ENCODE results near the gene ZBTB16.

ZBTB16 gene

GRCh38 chr11:114051558-114051957, 8.0 kb upstream of the ZBTB16 start:
- H3K27me3 ChIP-seq (ENCODE audit: low read depth), result peaks cover 9% of the 10 kb centered on the region
- no peak for DNase-seq (ENCODE audit: low spot score in 2 of 2)
- H3K4me1 ChIP-seq, result no peaks in the 10 kb centered on the region
- H3K4me3 ChIP-seq, result no peak overlapping the region
- H3K9me3 ChIP-seq, result no peaks in the 10 kb centered on the region
- in situ Hi-C loops (cut with MboI; ENCODE audit: low sequenced_read_pairs), result no loop called here
- H3K36me3 ChIP-seq (replicated peaks), result no peaks in the 10 kb centered on the region

DNA sequence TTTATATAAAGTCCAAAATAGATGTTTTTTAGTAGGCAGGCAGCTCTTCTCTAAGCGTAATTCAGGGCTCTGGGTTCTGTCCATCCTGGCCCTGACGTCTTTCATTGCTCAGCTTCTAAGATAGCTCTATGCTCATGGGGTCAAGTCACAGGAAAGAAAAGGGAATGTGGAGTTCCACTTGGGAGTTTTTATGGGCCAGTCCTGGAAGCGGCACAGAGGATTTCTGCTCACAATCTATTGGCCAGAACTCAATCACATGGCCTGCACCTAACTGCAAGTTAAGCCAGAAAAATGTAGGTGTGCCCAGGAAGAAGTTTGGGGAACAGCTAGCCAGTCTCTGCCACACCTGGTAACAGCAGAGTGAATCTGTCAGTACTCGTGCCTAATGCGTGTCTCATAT, 7.4 kb upstream of the ZBTB16 start:
- no peak for DNase-seq (ENCODE audit: low spot score in 2 of 2)
- peaks cover 15% of the 10 kb centered on the region for H3K27me3 ChIP-seq (ENCODE audit: low read depth)
- H3K4me1 ChIP-seq, result no peaks in the 10 kb centered on the region
- no peak overlapping the region for H3K4me3 ChIP-seq
- in situ Hi-C loops (cut with MboI; ENCODE audit: low sequenced_read_pairs), result no loop called here
- no peaks in the 10 kb centered on the region for H3K9me3 ChIP-seq
- no peaks in the 10 kb centered on the region for H3K36me3 ChIP-seq (replicated peaks)

GRCh38 chr11:114053406-114053805, 6.1 kb upstream of the ZBTB16 start:
- no peak for DNase-seq (ENCODE audit: low spot score in 2 of 2)
- no peak overlapping the region for H3K4me3 ChIP-seq
- no peaks in the 10 kb centered on the region for H3K4me1 ChIP-seq
- no peaks in the 10 kb centered on the region for H3K9me3 ChIP-seq
- in situ Hi-C loops (cut with MboI; ENCODE audit: low sequenced_read_pairs), result no loop called here
- H3K36me3 ChIP-seq (replicated peaks), result no peaks in the 10 kb centered on the region
- H3K27me3 ChIP-seq (ENCODE audit: low read depth), result peaks cover 27% of the 10 kb centered on the region

GRCh38 chr11:114054806-114055205, 4.7 kb upstream of the ZBTB16 start:
- H3K36me3 ChIP-seq (replicated peaks), result no peaks in the 10 kb centered on the region
- H3K4me1 ChIP-seq, result no peaks in the 10 kb centered on the region
- in situ Hi-C loops (cut with MboI; ENCODE audit: low sequenced_read_pairs), result no loop called here
- no peaks in the 10 kb centered on the region for H3K9me3 ChIP-seq
- DNase-seq (ENCODE audit: low spot score in 2 of 2), result no peak
- H3K27me3 ChIP-seq (ENCODE audit: low read depth), result peaks cover 39% of the 10 kb centered on the region
- no peak overlapping the region for H3K4me3 ChIP-seq

DNA sequence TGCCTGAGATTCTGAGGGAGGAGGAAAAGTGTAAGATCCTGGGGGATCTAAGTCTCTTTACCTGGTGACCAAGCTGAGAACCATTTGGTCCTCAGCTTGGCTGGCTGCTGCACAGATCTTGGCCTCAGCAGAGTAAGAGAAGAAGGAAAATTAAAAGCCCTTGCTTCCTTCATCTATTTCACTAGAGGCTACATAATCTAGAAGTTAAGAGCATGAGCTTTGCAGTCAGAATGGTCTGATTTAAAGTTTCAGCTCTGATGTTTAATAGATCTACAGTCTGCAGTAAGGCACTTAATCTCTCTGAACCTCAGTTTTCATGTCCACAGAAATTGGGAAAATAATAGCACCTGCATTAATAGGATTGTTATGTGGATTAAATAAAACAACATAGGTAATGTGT, 3.1 kb upstream of the ZBTB16 start:
- Histone ChIP-seq H3K9me3 (no peaks in the 10 kb centered on the region), H3K4me3 (no peak overlapping the region), H3K4me1 (no peaks in the 10 kb centered on the region), H3K27me3 (ENCODE audit: low read depth) (peaks cover 55% of the 10 kb centered on the region), H3K36me3 (replicated peaks) (no peaks in the 10 kb centered on the region)
- in situ Hi-C loops (cut with MboI; ENCODE audit: low sequenced_read_pairs), result no loop called here
- no peak for DNase-seq (ENCODE audit: low spot score in 2 of 2)

GRCh38 chr11:114057147-114057546, 2.4 kb upstream of the ZBTB16 start:
- Histone ChIP-seq H3K27me3 (ENCODE audit: low read depth) (peaks cover 62% of the 10 kb centered on the region), H3K9me3 (no peaks in the 10 kb centered on the region), H3K4me3 (no peak overlapping the region), H3K4me1 (no peaks in the 10 kb centered on the region), H3K36me3 (replicated peaks) (no peaks in the 10 kb centered on the region)
- no peak for DNase-seq (ENCODE audit: low spot score in 2 of 2)
- in situ Hi-C loops (cut with MboI; ENCODE audit: low sequenced_read_pairs), result no loop called here

- DNase-seq (ENCODE audit: low spot score in 2 of 2), result no peak
These were observed 1.9 kb upstream of the ZBTB16 start for GRCh38 chr11:114057605-114058004.

GRCh38 chr11:114058026-114058706, 1.3 kb upstream of the ZBTB16 start:
- peaks cover 70% of the 10 kb centered on the region for H3K27me3 ChIP-seq (ENCODE audit: low read depth)
- no peaks in the 10 kb centered on the region for H3K9me3 ChIP-seq
- H3K4me3 ChIP-seq, result no peak overlapping the region
- DNase-seq (ENCODE audit: low spot score in 2 of 2), result no peak
- no peaks in the 10 kb centered on the region for H3K4me1 ChIP-seq
- no peaks in the 10 kb centered on the region for H3K36me3 ChIP-seq (replicated peaks)
- in situ Hi-C loops (cut with MboI; ENCODE audit: low sequenced_read_pairs), result no loop called here

More at GRCh38 chr11:114057605-114058004, 1.9 kb upstream of the ZBTB16 start:
- H3K4me1 ChIP-seq, result no peaks in the 10 kb centered on the region
- H3K27me3 ChIP-seq (ENCODE audit: low read depth), result peaks cover 66% of the 10 kb centered on the region
- H3K36me3 ChIP-seq (replicated peaks), result no peaks in the 10 kb centered on the region
- no peak overlapping the region for H3K4me3 ChIP-seq
- no peaks in the 10 kb centered on the region for H3K9me3 ChIP-seq
- in situ Hi-C loops (cut with MboI; ENCODE audit: low sequenced_read_pairs), result no loop called here

GRCh38 chr11:114058871-114059277, 637 bp upstream of the ZBTB16 start:
- in situ Hi-C loops (cut with MboI; ENCODE audit: low sequenced_read_pairs), result no loop called here
- Histone ChIP-seq H3K36me3 (replicated peaks) (no peaks in the 10 kb centered on the region), H3K4me1 (no peaks in the 10 kb centered on the region), H3K9me3 (no peaks in the 10 kb centered on the region), H3K27me3 (ENCODE audit: low read depth) (peaks cover 67% of the 10 kb centered on the region), H3K4me3 (no peak overlapping the region)
- DNase-seq (ENCODE audit: low spot score in 2 of 2), result no peak

GRCh38 chr11:114059984-114060391, 477 bp downstream of the ZBTB16 start:
- Histone ChIP-seq H3K4me1 (no peaks in the 10 kb centered on the region), H3K27me3 (ENCODE audit: low read depth) (peaks cover 67% of the 10 kb centered on the region), H3K36me3 (replicated peaks) (no peaks in the 10 kb centered on the region), H3K9me3 (no peaks in the 10 kb centered on the region), H3K4me3 (no peak overlapping the region; the same call in 1 of the 2 replicates)
- in situ Hi-C loops (cut with MboI; ENCODE audit: low sequenced_read_pairs), result no loop called here
- no peak for DNase-seq (ENCODE audit: low spot score in 2 of 2)

- peaks cover 67% of the 10 kb centered on the region for H3K27me3 ChIP-seq (ENCODE audit: low read depth)
- peak overlapping the region; percentile 14 for H3K4me3 ChIP-seq
- no peaks in the 10 kb centered on the region for H3K4me1 ChIP-seq
- peak in 1 of 2 experiments; percentile 23 for DNase-seq (ENCODE audit: low spot score in 2 of 2)
- in situ Hi-C loops (cut with MboI; ENCODE audit: low sequenced_read_pairs), result no loop called here
- H3K9me3 ChIP-seq, result no peaks in the 10 kb centered on the region
- no peaks in the 10 kb centered on the region for H3K36me3 ChIP-seq (replicated peaks)
These were observed 1.0 kb downstream of the ZBTB16 start for GRCh38 chr11:114060392-114061047.

GRCh38 chr11:114061048-114061680, 1.7 kb downstream of the ZBTB16 start:
- peaks cover 62% of the 10 kb centered on the region for H3K27me3 ChIP-seq (ENCODE audit: low read depth)
- no peaks in the 10 kb centered on the region for H3K36me3 ChIP-seq (replicated peaks)
- H3K9me3 ChIP-seq, result no peaks in the 10 kb centered on the region
- DNase-seq (ENCODE audit: low spot score in 2 of 2), result no peak
- peak overlapping the region; percentile 14 for H3K4me3 ChIP-seq
- no peaks in the 10 kb centered on the region for H3K4me1 ChIP-seq
- in situ Hi-C loops (cut with MboI; ENCODE audit: low sequenced_read_pairs), result no loop called here

DNA sequence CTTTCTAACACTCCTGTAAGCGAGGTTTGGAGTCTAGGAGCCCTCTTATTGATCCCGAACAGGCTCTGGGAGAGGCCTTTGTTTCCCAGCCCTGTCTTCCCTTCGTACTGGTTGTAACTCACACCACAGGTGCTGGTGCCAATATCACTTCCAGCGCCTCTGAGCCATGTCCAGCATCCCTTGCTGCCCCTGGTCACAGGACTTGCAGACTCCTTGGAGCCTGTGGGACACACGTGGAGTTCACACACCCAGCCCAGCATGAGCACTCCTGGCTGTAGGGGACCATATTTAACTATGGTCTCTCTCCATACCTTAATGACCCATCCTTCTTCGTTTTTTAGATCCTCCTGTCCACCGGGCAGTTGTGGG, 2.2 kb downstream of the ZBTB16 start:
- H3K4me1 ChIP-seq, result no peaks in the 10 kb centered on the region
- no peaks in the 10 kb centered on the region for H3K9me3 ChIP-seq
- peaks cover 60% of the 10 kb centered on the region for H3K27me3 ChIP-seq (ENCODE audit: low read depth)
- no peak for DNase-seq (ENCODE audit: low spot score in 2 of 2)
- no peak overlapping the region for H3K4me3 ChIP-seq
- in situ Hi-C loops (cut with MboI; ENCODE audit: low sequenced_read_pairs), result no loop called here
- H3K36me3 ChIP-seq (replicated peaks), result no peaks in the 10 kb centered on the region

GRCh38 chr11:114062272-114062671, 2.8 kb downstream of the ZBTB16 start:
- H3K4me3 ChIP-seq, result no peak overlapping the region
- H3K27me3 ChIP-seq (ENCODE audit: low read depth), result peaks cover 54% of the 10 kb centered on the region
- no peaks in the 10 kb centered on the region for H3K4me1 ChIP-seq
- no peak for DNase-seq (ENCODE audit: low spot score in 2 of 2)
- H3K36me3 ChIP-seq (replicated peaks), result no peaks in the 10 kb centered on the region
- no peaks in the 10 kb centered on the region for H3K9me3 ChIP-seq
- in situ Hi-C loops (cut with MboI; ENCODE audit: low sequenced_read_pairs), result no loop called here

Data from HAP-1 (cell line).